Natural killer cell treated with Interleukin-12 subunit alpha and Interleukin-12 subunit beta and Interleukin-15 and Interleukin-18, amount 100 ng/mL, for 72 hours (primary cell): ENCODE measurements around the gene INSRR. TPM values are rescaled to one million over a fixed set of nuclear protein-coding genes. Genes with fewer than 3 reads are reported as not detected.
A peak's percentile ranks its signal among the peaks of the same experiment; 100 is the strongest.

Experiments
- ATAC-seq, 2 donors: fragments of 150-1000 bp; cut with Tn5 transposase in 1 of 2; sonication (Bioruptor Pico), chemical (Tn5 transposase) in 1 of 2; 2 replicates each; pipeline ENCODE4 v1.10.0; 2021
- DNase-seq: peaks from one replicate; pipeline ENCODE4 v3.0.0; 2022; ENCODE audit warnings: low spot score
- H3K27ac Mint-ChIP-seq, 2 donors: 1 replicate in 1 of 2; 2 replicates in 1 of 2; pipeline ENCODE4 v1.8.0; 2022; ENCODE audit warnings: mixed read lengths in 2 of 2, mild to moderate bottlenecking in 1 of 2, moderate library complexity in 1 of 2
- H3K27me3 Mint-ChIP-seq, 2 donors: 1 replicate in 1 of 2; 2 replicates in 1 of 2; pipeline ENCODE4 v1.8.0; 2022; ENCODE audit warnings: mixed read lengths in 2 of 2
- H3K36me3 Mint-ChIP-seq: one replicate; pipeline ENCODE4 v1.8.0; 2022; ENCODE audit warnings: mixed read lengths
- H3K4me1 Mint-ChIP-seq, 2 donors: 1 replicate in 1 of 2; 2 replicates in 1 of 2; pipeline ENCODE4 v1.8.0; 2022; ENCODE audit warnings: low read depth in 2 of 2, mixed read lengths in 2 of 2, mild to moderate bottlenecking in 1 of 2
- H3K4me3 Mint-ChIP-seq: one replicate; pipeline ENCODE4 v1.8.0; 2022; ENCODE audit warnings: mixed read lengths
- H3K9me3 Mint-ChIP-seq: 2 replicates; pipeline ENCODE4 v1.8.0; 2022; ENCODE audit warnings: mixed read lengths
- total RNA-seq, 2 donors: library from RNA; stranded (reverse); gene quantifications; one replicate each; pipeline ENCODE4 v1.2.3, GENCODE V29; 2022

Gene INSRR
- total RNA-seq, 2 donors from 2014 or later: 0.14 TPM

DNA sequence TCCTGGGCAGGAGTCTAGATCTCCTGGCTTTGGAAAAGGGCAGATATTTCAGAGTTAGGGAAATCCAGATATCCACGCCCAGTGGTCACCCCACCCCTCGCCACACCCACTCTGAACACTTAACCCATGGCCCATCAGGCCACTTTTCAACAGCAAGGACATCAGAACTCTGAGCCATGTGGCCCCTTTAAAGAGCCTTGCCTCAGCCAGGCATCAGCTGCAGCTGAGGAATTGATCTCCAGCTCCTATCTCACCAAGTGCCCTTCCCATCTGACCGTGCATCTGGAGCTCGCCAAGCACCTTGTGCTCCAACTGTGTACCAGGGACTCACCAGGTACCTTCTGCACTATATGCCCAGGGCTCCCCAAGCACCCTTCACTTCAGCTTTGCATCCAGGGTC lies 22.0 kb downstream of the INSRR start:
- Mint-ChIP-seq H3K4me3 (no peak overlapping the region), H3K27me3 (peaks cover 0 to 18% of the 10 kb centered on the region in 2 donors), H3K36me3 (no peaks in the 10 kb centered on the region), H3K27ac (no peak overlapping the region), H3K9me3 (no peaks in the 10 kb centered on the region), H3K4me1 (peaks cover 29 to 37% of the 10 kb centered on the region in 2 donors)
- ATAC-seq: no peak
- DNase-seq: no peak

- no peaks in the 10 kb centered on the region for H3K9me3 Mint-ChIP-seq
- peak overlapping the region; percentile 54 to 68 for H3K27ac Mint-ChIP-seq
- DNase-seq (no peak), ATAC-seq (peak; percentile 58 to 69)
- peaks cover 29 to 37% of the 10 kb centered on the region in 2 donors for H3K4me1 Mint-ChIP-seq
- H3K4me3 Mint-ChIP-seq: peak overlapping the region; percentile 34
- H3K27me3 Mint-ChIP-seq: peaks cover 3 to 20% of the 10 kb centered on the region in 2 donors
- no peaks in the 10 kb centered on the region for H3K36me3 Mint-ChIP-seq
Observed at GRCh38 chr1:156836041-156836654, 22.8 kb downstream of the INSRR start.

GRCh38 chr1:156834322-156834721 lies 24.6 kb downstream of the INSRR start:
- peaks cover 29 to 33% of the 10 kb centered on the region in 2 donors for H3K4me1 Mint-ChIP-seq

GRCh38 chr1:156833603-156834002 lies 25.3 kb downstream of the INSRR start:
- ATAC-seq (no peak), DNase-seq (no peak)
- no peak overlapping the region for H3K4me3 Mint-ChIP-seq
- H3K27me3 Mint-ChIP-seq: peaks cover 6 to 19% of the 10 kb centered on the region in 2 donors
- H3K36me3 Mint-ChIP-seq: no peaks in the 10 kb centered on the region
- H3K27ac Mint-ChIP-seq: peak overlapping the region in 1 of 2 donors; percentile 34
- peaks cover 24 to 28% of the 10 kb centered on the region in 2 donors for H3K4me1 Mint-ChIP-seq
- H3K9me3 Mint-ChIP-seq: no peaks in the 10 kb centered on the region

More at GRCh38 chr1:156834322-156834721, 24.6 kb downstream of the INSRR start:
- DNase-seq (no peak), ATAC-seq (no peak)
- peak overlapping the region in 1 of 2 donors; percentile 34 for H3K27ac Mint-ChIP-seq
- H3K36me3 Mint-ChIP-seq: no peaks in the 10 kb centered on the region
- H3K27me3 Mint-ChIP-seq: peaks cover 6 to 19% of the 10 kb centered on the region in 2 donors
- H3K9me3 Mint-ChIP-seq: no peaks in the 10 kb centered on the region
- H3K4me3 Mint-ChIP-seq: no peak overlapping the region

GRCh38 chr1:156832434-156832833 lies 26.5 kb downstream of the INSRR start:
- Mint-ChIP-seq H3K27ac (no peak overlapping the region), H3K4me1 (peaks cover 23 to 26% of the 10 kb centered on the region in 2 donors), H3K9me3 (no peaks in the 10 kb centered on the region), H3K27me3 (peaks cover 6 to 19% of the 10 kb centered on the region in 2 donors), H3K4me3 (no peak overlapping the region), H3K36me3 (no peaks in the 10 kb centered on the region)
- DNase-seq: no peak
- ATAC-seq: no peak

DNA sequence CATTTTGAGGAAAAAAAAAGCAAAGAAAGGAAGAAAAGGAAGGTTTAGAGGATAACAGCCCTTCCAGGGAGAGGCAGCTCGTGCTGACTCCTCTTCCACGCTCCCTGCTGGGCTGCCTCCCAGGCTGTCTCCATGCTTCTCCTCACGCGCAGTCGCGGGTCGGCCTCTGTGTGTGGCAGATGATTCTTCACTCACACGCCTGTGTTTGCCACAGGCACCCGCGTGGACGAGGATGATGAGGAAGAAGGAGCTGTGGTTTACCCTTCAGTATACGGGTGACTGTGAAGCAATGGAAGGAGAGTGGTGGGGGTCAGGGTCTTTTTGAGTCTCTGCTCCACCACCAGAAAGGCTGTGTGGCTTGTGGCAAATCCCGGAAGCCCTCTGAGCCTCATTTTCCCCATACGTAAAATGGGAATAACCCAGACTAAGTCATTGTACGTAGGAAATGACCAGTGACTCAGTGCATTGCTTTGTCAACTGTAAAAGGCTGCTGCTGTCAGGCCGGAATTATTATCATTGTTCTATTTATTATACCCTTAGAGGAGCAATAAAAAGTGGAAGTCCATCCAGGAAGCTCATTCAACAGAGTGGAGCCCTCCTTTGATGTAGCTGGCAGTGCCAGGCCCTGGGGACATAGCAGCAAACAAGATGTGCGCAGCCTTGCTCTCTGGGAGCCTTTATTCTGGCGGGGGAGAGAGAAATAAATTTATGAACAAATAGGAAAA lies 30.4 kb downstream of the INSRR start:
- Mint-ChIP-seq H3K36me3 (no peaks in the 10 kb centered on the region), H3K4me3 (no peak overlapping the region), H3K9me3 (no peaks in the 10 kb centered on the region), H3K27me3 (peaks cover 5 to 6% of the 10 kb centered on the region in 2 donors), H3K4me1 (peaks cover 5 to 6% of the 10 kb centered on the region in 2 donors), H3K27ac (no peak overlapping the region)
- DNase-seq (no peak), ATAC-seq (no peak)

- H3K9me3 Mint-ChIP-seq: no peaks in the 10 kb centered on the region
Observed at GRCh38 chr1:156826630-156827029, 32.3 kb downstream of the INSRR start.

GRCh38 chr1:156823210-156823790 lies 35.6 kb downstream of the INSRR start:
- H3K9me3 Mint-ChIP-seq: no peaks in the 10 kb centered on the region
- ATAC-seq: no peak
- H3K27ac Mint-ChIP-seq: peak overlapping the region in 1 of 2 donors; percentile 56
- H3K4me1 Mint-ChIP-seq: peaks cover 35 to 36% of the 10 kb centered on the region in 2 donors
- DNase-seq: no peak
- H3K4me3 Mint-ChIP-seq: peak overlapping the region; percentile 4
- no peaks in the 10 kb centered on the region for H3K36me3 Mint-ChIP-seq
- no peaks in the 10 kb centered on the region for H3K27me3 Mint-ChIP-seq

More at GRCh38 chr1:156826630-156827029, 32.3 kb downstream of the INSRR start:
- no peak for ATAC-seq
- no peak for DNase-seq
- Mint-ChIP-seq H3K27me3 (peaks cover 5 to 6% of the 10 kb centered on the region in 2 donors), H3K36me3 (no peaks in the 10 kb centered on the region), H3K4me1 (peaks cover 16 to 17% of the 10 kb centered on the region in 2 donors), H3K4me3 (no peak overlapping the region), H3K27ac (no peak overlapping the region)

DNA sequence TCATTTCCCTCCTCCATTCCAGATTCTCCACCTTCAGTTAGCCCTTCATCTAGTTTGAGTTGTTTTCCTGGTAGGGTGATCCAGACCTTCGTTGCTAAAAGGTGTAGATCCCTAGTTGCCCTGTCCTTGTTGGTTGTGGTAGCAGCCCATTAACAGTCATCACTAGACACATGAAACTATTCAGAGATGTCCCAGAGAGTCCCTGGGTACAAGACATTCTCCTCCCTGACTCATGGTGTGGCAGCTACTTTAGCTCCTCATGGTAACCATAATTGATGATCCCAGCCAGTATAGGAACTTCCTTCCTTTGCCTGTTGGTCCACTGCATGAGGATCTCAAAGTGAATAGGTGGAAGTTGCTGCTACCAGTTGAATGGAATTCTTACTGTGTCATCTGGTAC lies 36.2 kb downstream of the INSRR start:
- Mint-ChIP-seq H3K27me3 (no peaks in the 10 kb centered on the region), H3K4me1 (peaks cover 41 to 42% of the 10 kb centered on the region in 2 donors), H3K9me3 (no peaks in the 10 kb centered on the region), H3K4me3 (peak overlapping the region; percentile 4), H3K36me3 (no peaks in the 10 kb centered on the region), H3K27ac (peak overlapping the region in 1 of 2 donors; percentile 56)
- no peak for ATAC-seq
- DNase-seq: no peak

DNA sequence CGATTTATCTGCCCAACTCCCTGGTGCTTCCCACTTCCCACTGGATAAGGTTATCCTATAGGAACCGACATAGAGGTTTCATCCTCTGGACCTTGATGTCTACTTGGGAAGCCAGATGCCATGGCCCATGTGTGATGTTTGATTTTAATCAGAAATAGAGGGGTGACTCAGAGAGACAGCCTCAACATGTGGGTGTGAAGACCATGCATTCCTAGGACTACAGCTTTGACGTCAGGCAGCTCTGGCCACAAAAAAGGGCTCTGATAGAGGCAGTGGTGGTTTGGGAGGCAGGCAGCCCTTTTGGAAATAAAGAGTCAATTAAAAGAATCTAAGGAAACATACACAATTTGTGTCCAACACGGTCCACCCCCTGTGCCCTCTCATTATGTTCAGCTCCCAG lies 37.1 kb downstream of the INSRR start:
- Mint-ChIP-seq H3K27me3 (no peaks in the 10 kb centered on the region), H3K4me1 (peaks cover 45 to 46% of the 10 kb centered on the region in 2 donors), H3K4me3 (peak overlapping the region; percentile 47), H3K27ac (peak overlapping the region; percentile 29 to 56), H3K36me3 (no peaks in the 10 kb centered on the region), H3K9me3 (no peaks in the 10 kb centered on the region)
- ATAC-seq (peak; percentile 71 to 88), DNase-seq (no peak)

DNA sequence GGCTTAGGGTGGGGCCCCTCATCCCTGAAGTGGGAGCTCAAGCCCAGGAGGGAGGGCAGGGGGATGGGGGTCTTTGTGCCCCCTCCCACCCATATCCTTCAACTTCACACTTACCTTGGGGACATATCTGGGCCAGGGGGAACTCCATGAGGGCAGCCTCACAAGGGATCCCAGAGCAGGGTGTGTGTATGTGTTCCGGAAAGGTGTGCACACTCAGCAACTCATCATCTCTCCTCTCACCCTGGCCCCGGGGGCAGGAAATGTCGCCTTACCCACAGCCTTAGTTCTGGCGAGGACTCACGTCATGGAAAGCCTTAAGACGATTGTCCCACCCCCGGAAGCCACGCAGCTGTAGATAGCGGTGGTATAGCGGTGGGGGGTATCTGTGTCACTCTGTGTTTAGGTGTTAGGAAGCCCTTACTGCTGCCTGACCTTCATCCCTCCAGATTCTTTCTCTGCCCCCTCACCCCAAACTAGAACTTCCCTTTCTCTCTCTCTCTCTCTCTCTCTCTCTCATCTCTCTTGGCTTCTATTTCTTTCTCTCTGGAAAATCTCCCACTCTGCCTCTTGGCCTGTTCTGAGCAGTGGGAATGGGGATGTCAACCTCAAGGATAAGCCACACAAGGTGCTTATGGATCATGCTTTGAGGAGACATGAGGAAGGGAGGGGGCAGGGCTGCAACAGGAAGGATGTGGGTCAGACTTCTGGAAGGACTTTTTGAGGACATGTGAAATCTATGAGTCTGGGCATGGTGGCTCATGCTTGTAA lies 42.2 kb downstream of the INSRR start, which contains the start of gene SH2D2A:
Gene SH2D2A (minus strand): TSS at position 288 of the 768 bp plus-strand sequence. CDS start 140 bp downstream, at position 148.
- DNase-seq: peak; percentile 97
- H3K27me3 Mint-ChIP-seq: no peaks in the 10 kb centered on the region
- ATAC-seq: peak; percentile 94 to 96
- H3K36me3 Mint-ChIP-seq: peaks cover 21% of the 10 kb centered on the region
- H3K27ac Mint-ChIP-seq: peak within 1 kb of the TSS; percentile 93 to 99
- H3K4me3 Mint-ChIP-seq: peak within 1 kb of the TSS; percentile 95
- H3K4me1 Mint-ChIP-seq: peaks cover 72 to 74% of the 10 kb centered on the region in 2 donors
- no peaks in the 10 kb centered on the region for H3K9me3 Mint-ChIP-seq

- no peak for ATAC-seq
- H3K36me3 Mint-ChIP-seq: peaks cover 28% of the 10 kb centered on the region
Observed at GRCh38 chr1:156815961-156816422, 42.9 kb downstream of the INSRR start.

GRCh38 chr1:156815307-156815826 lies 43.5 kb downstream of the INSRR start:
- H3K4me3 Mint-ChIP-seq: peak overlapping the region; percentile 95
- DNase-seq: no peak
- peaks cover 31% of the 10 kb centered on the region for H3K36me3 Mint-ChIP-seq
- no peaks in the 10 kb centered on the region for H3K27me3 Mint-ChIP-seq
- no peak for ATAC-seq
- peaks cover 71% of the 10 kb centered on the region in 2 donors for H3K4me1 Mint-ChIP-seq
- peak overlapping the region; percentile 93 to 99 for H3K27ac Mint-ChIP-seq
- no peaks in the 10 kb centered on the region for H3K9me3 Mint-ChIP-seq

More at GRCh38 chr1:156815961-156816422, 42.9 kb downstream of the INSRR start:
- Mint-ChIP-seq H3K4me1 (peaks cover 72 to 76% of the 10 kb centered on the region in 2 donors), H3K4me3 (peak overlapping the region; percentile 95), H3K27me3 (no peaks in the 10 kb centered on the region), H3K27ac (peak overlapping the region; percentile 93 to 99), H3K9me3 (no peaks in the 10 kb centered on the region)
- DNase-seq: no peak
